SU-DHL-6 (cell line): ENCODE results near the gene URI1.

Source experiments
- H2AFZ ChIP-seq: fragments of 200-600 bp; sonication (generic); 2 replicates; pipeline ENCODE4 v1.6.1; 2014; ENCODE audit warnings: low read depth, mild to moderate bottlenecking, moderate library complexity, mixed read lengths, antibody characterized with exemption, low read length; ENCODE audit not compliant: severe bottlenecking
- H3F3A ChIP-seq: fragments of 200-600 bp; shearing (Covaris generic); 2 replicates; pipeline ENCODE4 v1.6.0; 2016; ENCODE audit warnings: antibody characterized with exemption, mild to moderate bottlenecking; ENCODE audit not compliant: insufficient read depth
- H3K27ac ChIP-seq: fragments of 200-600 bp; sonication (generic); 2 replicates; pipeline ENCODE4 v1.5.1; 2016; ENCODE audit warnings: low read depth, mild to moderate bottlenecking, low read length, moderate library complexity, mixed read lengths
- H3K27me3 ChIP-seq: fragments of 200-600 bp; sonication (generic), shearing (Covaris generic); 2 replicates; pipeline ENCODE4 v1.6.0; 2014; ENCODE audit warnings: mild to moderate bottlenecking, low read length
- H3K36me3 ChIP-seq: fragments of 200-600 bp; sonication (generic); 2 replicates; pipeline ENCODE4 v1.6.1; 2014; ENCODE audit warnings: mild to moderate bottlenecking, low read length, mixed read lengths
- H3K4me2 ChIP-seq: fragments of 300-600, 200-600 bp; shearing (Covaris generic), sonication (generic); 2 replicates; pipeline ENCODE4 v1.6.0; 2014; ENCODE audit warnings: low read length, low read depth, mild to moderate bottlenecking; ENCODE audit not compliant: poor library complexity, severe bottlenecking
- H3K4me3 ChIP-seq: fragments of 200-600 bp; sonication (generic); 2 replicates; pipeline ENCODE4 v1.5.1; 2014; ENCODE audit warnings: antibody characterized with exemption, low read length, mild to moderate bottlenecking, mixed read lengths; ENCODE audit not compliant: insufficient read depth, poor library complexity, severe bottlenecking
- H3K79me2 ChIP-seq: fragments of 200-600 bp; sonication (generic); 2 replicates; pipeline ENCODE4 v1.6.1; 2014; ENCODE audit warnings: mild to moderate bottlenecking, low read length, moderate library complexity; ENCODE audit not compliant: insufficient read depth
- H3K9ac ChIP-seq: fragments of 200-600 bp; sonication (generic); 2 replicates; pipeline ENCODE4 v1.7.0; 2014; ENCODE audit warnings: mild to moderate bottlenecking, low read length
- H3K9me2 ChIP-seq: fragments of 200-600 bp; sonication (generic); replicated peaks from 2 replicates; pipeline ENCODE4 v1.6.1; 2014; ENCODE audit warnings: low read length; ENCODE audit not compliant: insufficient read depth
- H3K9me3 ChIP-seq: fragments of 200-600 bp; sonication (generic); 2 replicates; pipeline ENCODE4 v1.6.1; 2014; ENCODE audit warnings: low read length, mixed read lengths; ENCODE audit not compliant: insufficient read depth
- H4K20me1 ChIP-seq: fragments of 200-600 bp; sonication (generic); 2 replicates; pipeline ENCODE4 v1.6.1; 2014; ENCODE audit warnings: low read depth, mild to moderate bottlenecking, antibody characterized with exemption, low read length, moderate library complexity, mixed read lengths
- EZH2phosphoT487 ChIP-seq: fragments of 200-600 bp; sonication (generic), shearing (Covaris generic); conservative IDR thresholded peaks from 2 replicates; pipeline ENCODE4 v1.6.1; 2018; ENCODE audit warnings: mild to moderate bottlenecking, antibody characterized with exemption, low read length, moderate library complexity, mixed read lengths
- TF ChIP-seq, protein P1 (sequence below): fragments of 200-600 bp; sonication (generic); IDR thresholded peaks from one replicate; pipeline ENCODE4 v1.5.1; 2017; ENCODE audit warnings: antibody characterized with exemption, mild to moderate bottlenecking, low read length, moderate library complexity; ENCODE audit not compliant: insufficient read depth, poor library complexity, severe bottlenecking

The URI1 gene

DNA sequence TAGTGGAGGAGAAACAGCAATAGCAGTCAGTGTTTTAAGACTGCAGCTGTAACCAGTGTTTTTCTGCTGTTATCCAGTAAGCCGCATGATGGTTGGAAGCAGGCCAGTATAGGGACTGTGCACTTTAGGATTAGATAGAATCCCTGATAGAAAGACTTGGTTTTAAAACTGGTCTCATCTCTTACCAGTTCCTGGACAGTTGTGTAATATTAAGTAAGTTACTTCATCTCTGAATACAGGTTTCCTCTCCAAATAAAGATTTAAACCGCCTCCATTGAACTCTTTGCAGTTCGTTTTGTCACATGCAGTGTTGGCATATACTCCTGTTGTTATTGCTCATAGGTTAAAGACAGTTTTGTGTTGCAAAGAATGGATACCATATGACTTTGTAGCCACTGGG, 25.6 kb downstream of the URI1 start:
- no peak for TF ChIP-seq EZH2phosphoT487
- TF ChIP-seq, protein P1, sequence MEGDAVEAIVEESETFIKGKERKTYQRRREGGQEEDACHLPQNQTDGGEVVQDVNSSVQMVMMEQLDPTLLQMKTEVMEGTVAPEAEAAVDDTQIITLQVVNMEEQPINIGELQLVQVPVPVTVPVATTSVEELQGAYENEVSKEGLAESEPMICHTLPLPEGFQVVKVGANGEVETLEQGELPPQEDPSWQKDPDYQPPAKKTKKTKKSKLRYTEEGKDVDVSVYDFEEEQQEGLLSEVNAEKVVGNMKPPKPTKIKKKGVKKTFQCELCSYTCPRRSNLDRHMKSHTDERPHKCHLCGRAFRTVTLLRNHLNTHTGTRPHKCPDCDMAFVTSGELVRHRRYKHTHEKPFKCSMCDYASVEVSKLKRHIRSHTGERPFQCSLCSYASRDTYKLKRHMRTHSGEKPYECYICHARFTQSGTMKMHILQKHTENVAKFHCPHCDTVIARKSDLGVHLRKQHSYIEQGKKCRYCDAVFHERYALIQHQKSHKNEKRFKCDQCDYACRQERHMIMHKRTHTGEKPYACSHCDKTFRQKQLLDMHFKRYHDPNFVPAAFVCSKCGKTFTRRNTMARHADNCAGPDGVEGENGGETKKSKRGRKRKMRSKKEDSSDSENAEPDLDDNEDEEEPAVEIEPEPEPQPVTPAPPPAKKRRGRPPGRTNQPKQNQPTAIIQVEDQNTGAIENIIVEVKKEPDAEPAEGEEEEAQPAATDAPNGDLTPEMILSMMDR, result no peak
- no peaks in the 10 kb centered on the region for H3K27me3 ChIP-seq
- no peaks in the 10 kb centered on the region for H3K9me2 ChIP-seq
- 0 out of 2 replicates have a peak, but pooled peaks cover 10% of the 10 kb centered on the region for H3F3A ChIP-seq
- no peaks in the 10 kb centered on the region for H3K9me3 ChIP-seq
- H3K79me2 ChIP-seq, result peaks cover 99% of the 10 kb centered on the region
- no peak overlapping the region for H3K27ac ChIP-seq
- H4K20me1 ChIP-seq, result peaks cover 57% of the 10 kb centered on the region
- no peak overlapping the region for H3K9ac ChIP-seq
- H2AFZ ChIP-seq, result no peak overlapping the region
- H3K36me3 ChIP-seq, result no peaks in the 10 kb centered on the region
- no peak overlapping the region for H3K4me3 ChIP-seq
- H3K4me2 ChIP-seq, result no peak overlapping the region

DNA sequence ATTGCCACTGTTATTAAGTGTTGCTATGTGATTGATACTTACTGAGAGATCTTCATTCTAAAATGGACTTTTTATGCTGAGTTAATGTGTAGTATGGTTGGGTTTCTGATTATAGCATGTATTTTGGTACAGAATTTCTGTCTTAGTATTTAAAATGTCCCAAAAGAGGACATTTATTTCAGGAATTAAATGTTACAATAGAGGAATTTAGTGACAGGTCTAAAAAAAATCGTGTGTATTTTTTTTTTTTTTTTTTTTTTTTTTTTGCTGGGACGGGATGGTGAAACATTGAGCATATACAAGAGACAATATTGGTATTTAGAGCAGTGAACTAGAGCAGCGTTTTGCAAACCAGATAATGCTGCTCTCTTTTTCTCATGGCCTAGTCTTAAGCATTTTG, 27.9 kb downstream of the URI1 start:
- H2AFZ ChIP-seq, result no peak overlapping the region
- H3K4me3 ChIP-seq, result no peak overlapping the region
- no peaks in the 10 kb centered on the region for H3K9me2 ChIP-seq
- H3K27ac ChIP-seq, result no peak overlapping the region
- TF ChIP-seq, protein P1, result no peak
- no peak for TF ChIP-seq EZH2phosphoT487
- H3K9ac ChIP-seq, result no peak overlapping the region
- 0 out of 2 replicates have a peak, but pooled peaks cover 10% of the 10 kb centered on the region for H3F3A ChIP-seq
- no peaks in the 10 kb centered on the region for H3K9me3 ChIP-seq
- no peak overlapping the region for H3K4me2 ChIP-seq
- no peaks in the 10 kb centered on the region for H3K27me3 ChIP-seq
- peaks cover 67% of the 10 kb centered on the region for H4K20me1 ChIP-seq
- no peaks in the 10 kb centered on the region for H3K36me3 ChIP-seq
- H3K79me2 ChIP-seq, result peaks cover 99% of the 10 kb centered on the region

DNA sequence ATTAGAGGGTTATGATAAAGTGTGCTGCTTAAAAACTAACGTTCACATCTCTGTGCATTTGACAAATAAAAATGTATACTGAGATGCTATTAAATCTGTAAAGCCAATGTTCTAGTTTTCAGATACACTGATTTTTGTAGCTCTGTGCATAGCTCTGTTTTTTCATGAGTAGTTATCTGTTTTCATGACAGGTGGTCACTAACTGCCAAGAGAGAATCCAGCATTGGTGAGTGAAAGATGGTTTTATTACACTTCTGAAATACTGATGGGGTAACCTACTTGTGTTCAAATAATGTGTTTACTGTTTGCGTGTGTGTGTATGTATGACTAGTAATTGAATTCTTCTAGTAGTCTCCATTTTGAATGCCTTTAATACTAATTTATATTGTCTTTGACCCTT, 29.0 kb downstream of the URI1 start:
- Histone ChIP-seq H4K20me1 (peaks cover 70% of the 10 kb centered on the region), H3K9ac (no peak overlapping the region), H3K9me2 (no peaks in the 10 kb centered on the region), H3K79me2 (peaks cover 98% of the 10 kb centered on the region), H3F3A (0 out of 2 replicates have a peak, but pooled peaks cover 10% of the 10 kb centered on the region), H3K27me3 (no peaks in the 10 kb centered on the region), H2AFZ (no peak overlapping the region), H3K4me2 (no peak overlapping the region), H3K4me3 (no peak overlapping the region), H3K9me3 (no peaks in the 10 kb centered on the region), H3K36me3 (no peaks in the 10 kb centered on the region), H3K27ac (no peak overlapping the region)
- TF ChIP-seq EZH2phosphoT487, result no peak
- TF ChIP-seq, protein P1, result no peak
